Esophagus squamous epithelium (tissue), 4 donors: Measurements from ENCODE around the gene KRTAP9-4.

ENCODE experiments used
- CTCF ChIP-seq, 6 experiments: fragments of 450-650 bp in 4 of 6; fragments of 200-600 bp in 2 of 6; sonication (generic) in 2 of 6; IDR thresholded peaks; one replicate each; pipeline ENCODE4 v1.5.1; 2016 to 2019; ENCODE audit warnings: antibody characterized with exemption in 6 of 6, mild to moderate bottlenecking in 4 of 6, moderate library complexity in 4 of 6
- POLR2A ChIP-seq, 4 donors: fragments of 450-650 bp; IDR thresholded peaks; one replicate each; pipeline ENCODE4 v1.6.1; 2017; ENCODE audit warnings: antibody characterized with exemption in 4 of 4, mild to moderate bottlenecking in 4 of 4, moderate library complexity in 3 of 4

- TF ChIP-seq CTCF (IDR thresholded peaks at IDR 0.05): no peak
- no peak for TF ChIP-seq POLR2A (IDR thresholded peaks at IDR 0.05)
These were observed 37.5 kb upstream of the KRTAP9-4 start for GRCh38 chr17:41211845-41212466.
